DMS53 treated with DMSO at 0.1 percent for 48 hours (cell line): ENCODE data around the gene COL11A1.
A peak's percentile ranks its signal among the peaks of the same experiment; 100 is the strongest.
"Not testable (repeated sequence)": the region's sequence is repeated elsewhere in the genome, so short reads cannot be mapped to it uniquely, and the experiment has no call there.

ENCODE experiments used
- DNase-seq: peaks from one replicate; lab custom pipeline; 2025; ENCODE audit not compliant: unreplicated experiment; lab: John Stamatoyannopoulos, UW

The COL11A1 gene

DNA sequence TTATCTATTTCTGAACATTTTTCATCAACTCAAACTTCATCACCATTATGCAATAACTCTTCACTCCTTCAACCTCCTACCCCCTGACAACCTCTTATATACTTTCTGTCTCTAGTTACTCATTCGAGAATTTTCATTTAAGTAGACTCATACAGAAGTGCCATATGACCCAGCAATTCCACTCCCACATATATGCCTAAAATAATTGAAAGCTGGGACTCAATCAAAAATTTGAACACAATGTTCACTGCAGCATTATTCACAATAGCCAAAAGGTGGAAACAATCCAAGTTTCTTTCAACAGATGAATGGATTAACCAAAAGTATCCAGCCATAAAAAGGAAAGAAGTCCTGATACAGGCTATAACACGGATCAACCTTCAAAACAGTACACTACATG lies 24.1 kb downstream of the COL11A1 start:
- DNase-seq: no peak

DNA sequence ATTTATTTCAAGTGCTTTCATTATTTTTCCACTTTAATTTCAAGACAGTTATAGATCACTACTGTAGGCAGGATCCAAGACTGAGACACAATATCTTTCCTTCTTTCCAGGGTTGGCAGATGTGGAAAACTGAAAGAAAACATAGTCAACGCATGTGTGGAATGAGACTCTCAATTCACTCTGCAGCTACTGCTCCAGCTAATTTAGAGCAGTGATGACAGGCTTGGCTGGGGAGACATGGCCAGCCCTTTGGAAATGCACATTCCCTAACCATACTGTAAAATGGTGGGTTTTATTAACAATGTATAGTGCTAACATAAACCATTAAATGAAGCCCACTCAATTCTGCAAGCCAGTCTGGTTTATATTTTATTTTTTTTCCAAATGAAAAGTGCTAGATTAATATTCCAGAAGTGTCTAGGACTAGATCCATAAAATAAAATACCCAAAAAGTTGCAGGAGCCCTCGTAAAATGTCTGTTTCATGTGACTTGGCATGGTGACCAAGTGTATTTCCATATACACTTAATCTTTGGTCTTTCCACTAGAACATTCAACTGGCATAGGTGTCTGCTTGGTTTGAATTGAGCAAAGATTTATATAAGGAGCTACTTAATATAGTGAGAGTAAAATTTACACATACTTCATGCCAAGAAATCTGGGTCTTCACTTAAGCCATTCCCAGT lies 32.9 kb downstream of the COL11A1 start:
- no peak for DNase-seq

DNA sequence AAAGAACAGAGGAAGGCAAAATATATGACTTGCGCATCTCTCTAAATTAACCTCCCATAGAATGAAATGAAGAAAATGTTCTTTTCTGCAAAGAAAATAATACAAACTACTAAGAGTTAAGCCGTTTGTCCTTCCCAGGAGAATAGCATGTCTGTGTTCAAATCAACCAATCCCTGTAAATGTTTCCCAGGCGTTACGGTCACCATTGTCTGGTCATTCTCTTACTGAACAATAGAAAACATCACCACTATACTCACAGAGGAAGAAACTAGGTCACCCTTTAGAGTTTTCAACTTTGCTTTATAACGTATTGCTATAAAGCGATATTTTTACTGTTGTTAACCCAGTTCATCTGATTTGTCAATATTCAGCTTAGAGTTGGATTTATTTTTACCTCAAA lies 34.1 kb downstream of the COL11A1 start:
- no peak for DNase-seq

DNA sequence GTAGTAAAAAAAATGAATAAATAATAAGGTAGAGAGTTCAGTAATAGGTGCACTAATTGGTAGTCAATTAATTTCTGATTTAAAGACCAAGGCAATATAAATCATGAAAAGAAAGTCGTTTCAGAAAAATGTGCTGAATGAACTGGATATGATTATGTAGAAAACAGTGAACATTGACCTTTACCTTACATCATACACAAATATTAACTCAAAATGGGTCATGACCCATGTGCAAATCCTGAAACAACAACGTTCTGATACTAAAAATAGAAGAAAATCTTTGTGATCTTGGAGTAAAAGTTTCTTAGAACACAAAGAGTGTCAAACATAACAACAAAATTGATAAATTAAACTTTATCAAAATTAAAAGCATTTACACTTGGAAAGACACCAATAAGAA lies 39.1 kb downstream of the COL11A1 start:
- DNase-seq: peak; percentile 17

DNA sequence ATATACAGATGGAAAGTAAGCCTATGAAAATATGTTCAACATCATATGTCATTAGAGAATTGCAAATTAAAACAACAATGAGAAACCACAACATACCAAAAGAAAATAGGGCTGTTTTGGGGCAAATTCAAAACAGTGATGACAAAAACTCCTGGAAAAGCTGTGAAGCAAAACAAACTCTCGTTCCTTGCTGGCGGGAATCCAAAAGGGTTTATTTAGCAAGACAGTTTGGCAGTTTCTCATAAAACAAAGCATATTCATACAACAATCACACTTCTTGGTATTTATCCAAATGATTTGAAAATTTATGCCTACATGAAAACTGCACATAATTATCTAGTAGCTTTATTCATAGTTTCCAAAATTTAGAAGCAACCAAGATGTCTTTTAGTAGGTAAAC lies 44.4 kb downstream of the COL11A1 start:
- no peak for DNase-seq

DNA sequence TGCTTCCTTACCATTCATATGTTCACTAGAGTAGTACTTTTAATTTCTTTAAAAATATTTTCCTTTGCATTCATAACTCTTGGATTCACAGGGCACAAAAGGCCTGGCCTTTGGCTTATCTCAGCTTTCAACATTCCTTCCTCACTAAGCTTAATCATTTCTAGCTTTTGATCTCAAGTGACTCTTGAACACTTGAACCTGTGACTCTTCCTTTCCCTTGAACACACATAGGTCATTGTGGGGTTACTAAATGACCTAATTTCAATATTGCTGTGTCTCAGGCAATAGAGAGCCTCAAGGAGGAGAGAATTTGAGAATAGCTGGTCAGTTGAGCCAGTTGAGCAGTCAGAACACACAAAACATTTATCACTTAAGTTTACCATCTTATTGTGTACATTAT lies 49.9 kb downstream of the COL11A1 start:
- peak; percentile 87 for DNase-seq

DNA sequence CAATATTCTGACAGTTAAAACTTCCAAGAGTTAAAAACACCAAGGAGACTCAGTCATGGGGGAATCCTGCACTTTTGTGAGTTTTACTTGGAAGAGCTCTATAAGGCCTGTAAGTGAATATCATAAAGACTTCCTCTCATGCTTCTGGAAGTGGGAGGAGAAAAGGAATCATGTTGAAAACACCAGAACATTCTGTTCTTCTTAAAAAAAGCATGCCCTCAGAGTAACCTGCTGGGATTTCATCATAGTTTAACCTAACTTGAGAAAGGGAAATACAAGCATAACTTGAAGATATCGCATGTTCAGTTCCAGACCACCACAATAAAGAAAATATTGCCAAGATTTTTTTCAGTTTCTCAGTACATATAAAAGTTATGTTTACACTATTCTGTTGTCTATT lies 51.9 kb downstream of the COL11A1 start:
- no peak for DNase-seq

DNA sequence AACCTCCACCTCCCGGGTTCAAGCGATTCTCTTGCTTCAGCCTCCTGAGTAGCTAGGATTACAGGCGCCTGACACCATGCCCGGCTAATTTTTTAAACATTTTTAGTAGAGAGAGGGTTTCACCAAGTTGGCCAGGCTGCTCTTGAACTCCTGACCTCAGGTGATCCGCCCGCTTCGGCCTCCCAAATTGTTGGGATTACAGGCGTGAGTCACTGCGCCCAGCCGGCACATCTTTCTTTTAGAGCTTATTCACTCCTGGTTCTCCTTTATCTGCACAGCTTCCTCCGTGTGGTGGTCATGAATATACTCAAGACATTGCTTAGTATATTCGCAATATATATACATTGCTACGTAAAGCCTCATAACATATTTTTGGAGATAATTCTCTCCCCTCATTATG lies 80.2 kb downstream of the COL11A1 start:
- not testable (repeated sequence) for DNase-seq

DNA sequence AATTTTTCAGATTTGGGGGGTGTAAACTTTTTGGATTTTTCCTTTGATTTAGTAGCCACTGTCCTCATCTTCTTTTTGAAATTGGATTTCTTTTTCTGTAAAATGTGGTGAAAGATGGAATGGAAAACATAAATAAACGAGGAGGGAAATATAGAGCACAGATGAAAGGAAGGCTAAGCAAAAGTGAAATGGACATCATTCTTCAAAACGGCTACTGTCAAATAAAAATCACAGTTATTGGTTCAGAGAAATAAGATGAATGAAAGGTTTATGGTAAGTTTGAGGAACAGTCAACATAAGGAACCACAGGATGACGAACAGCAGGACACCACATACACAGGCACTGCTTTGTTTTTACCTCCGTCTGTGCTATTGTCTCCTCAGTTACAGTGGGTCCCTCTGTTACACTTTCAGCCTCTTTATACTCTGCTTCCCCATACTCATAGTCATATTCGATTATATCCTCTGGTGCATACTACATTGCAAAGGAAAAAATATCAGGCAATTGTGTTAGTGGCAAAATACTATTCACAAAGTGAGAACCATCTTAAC lies 82.4 kb downstream of the COL11A1 start:
- DNase-seq: no peak

DNA sequence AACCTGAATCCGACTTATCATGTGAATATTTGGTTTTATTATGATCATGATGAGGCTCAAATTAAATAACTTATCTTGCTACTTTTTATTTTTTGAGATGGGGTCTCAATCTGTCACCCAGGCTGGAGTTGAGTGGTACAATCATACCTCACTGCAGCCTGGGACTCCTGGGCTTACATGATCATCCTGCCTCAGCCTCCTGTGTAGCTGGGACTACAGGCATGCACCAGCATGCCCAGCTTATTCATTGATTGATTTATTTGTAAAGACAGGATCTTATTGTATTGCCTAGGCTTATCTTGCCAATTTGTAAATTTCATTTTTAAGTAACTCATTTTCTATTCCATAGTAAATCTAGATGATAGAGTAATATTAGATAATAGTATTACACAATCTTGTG lies 84.3 kb downstream of the COL11A1 start:
- DNase-seq: no peak

DNA sequence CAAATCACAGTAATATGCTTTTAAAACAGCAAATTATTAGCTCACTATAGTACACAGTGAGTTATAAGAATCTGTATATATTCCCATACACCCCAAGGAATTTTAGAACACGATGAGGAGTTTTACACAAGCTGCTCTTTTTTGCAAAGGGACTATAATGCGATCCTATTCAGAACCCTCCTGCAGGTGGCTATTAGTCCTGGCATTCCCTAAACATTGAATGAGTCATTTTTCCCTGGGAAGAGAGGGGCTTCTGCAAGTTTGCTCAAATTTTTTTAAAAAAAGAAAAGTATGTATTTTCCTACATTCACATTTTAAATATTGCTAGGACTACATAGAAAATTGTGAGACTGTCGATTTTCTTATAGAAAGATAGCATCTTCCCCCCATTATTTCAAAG lies 106.3 kb downstream of the COL11A1 start:
- no peak for DNase-seq

DNA sequence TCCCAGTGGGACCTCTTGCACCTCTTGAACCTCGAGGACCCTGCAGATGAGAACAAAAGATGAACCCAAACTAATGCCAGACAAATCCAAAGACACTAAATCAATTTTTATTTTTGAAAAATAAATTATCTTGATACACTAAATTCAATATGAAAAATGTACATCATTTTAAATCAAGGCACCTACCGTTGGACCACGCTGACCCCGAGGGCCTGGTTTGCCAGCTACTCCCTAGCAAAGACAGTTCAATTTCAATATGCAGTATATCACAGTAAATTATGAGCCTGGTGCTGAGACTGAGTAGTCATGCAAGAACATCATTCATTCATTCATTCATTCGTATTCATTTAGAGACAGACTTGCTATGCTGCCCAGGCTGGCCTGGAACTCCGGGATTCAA lies 129.4 kb downstream of the COL11A1 start:
- no peak for DNase-seq

DNA sequence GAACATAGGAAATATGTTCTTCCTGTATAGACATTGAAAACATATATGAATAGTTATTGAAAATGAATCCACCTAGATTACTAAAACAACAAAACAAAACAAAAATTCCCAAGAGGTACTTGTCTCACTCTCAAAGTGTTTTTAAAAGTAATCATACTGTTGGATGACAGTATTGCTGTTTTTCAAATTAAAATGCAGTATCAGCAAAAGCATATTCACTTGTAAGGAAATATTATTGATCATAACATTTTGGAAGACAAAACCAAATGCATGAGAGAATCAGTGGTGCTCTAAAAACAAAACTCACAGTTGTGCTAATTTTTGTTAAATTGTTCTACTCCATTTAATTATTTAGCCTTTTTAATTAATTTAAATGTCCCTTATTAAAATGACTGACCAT lies 131.0 kb downstream of the COL11A1 start:
- DNase-seq: no peak

DNA sequence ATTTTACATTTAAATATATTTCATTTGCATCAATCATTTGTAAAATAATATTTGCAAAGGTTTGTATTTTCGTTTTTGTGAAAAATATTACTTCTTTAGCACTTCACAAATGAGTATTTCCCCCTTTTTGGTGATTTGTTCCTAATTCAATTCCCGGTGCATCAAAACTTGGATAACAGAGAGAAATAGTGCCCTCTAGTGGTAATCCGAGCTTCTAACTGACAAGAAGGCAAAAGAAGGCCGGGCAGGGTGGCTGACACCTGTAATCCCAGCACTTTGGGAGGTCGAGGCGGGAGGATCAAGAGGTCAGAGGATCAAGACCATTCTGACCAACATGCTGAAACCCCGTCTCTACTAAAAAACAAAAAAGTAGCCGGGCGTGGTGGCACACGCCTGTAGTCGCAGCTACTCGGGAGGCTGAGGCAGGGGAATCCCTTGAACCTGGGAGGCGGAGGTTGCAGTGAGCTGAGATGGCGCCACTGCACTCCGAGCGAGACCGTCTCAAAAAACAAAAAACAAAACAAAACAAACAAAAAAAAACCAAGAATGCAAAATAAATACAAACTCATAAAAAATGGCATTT lies 137.7 kb downstream of the COL11A1 start:
- DNase-seq: peak; percentile 86

DNA sequence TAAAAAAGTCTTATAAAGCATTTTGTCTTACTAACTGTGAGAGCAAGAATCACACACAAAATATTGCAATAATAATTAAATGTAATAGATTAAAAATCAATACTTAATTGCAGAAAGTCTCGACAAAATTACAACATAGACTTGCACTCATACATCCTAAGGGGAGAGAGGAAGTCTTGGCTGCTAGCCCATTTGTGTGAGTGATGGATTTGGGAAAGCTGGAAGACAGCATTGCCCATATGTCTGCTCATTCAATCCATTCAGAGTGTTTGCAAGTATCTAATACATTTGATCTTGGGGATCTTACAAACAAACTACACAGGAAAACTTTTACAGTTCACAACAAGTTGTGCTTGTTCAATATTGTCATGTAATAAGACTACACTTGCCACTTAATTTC lies 140.5 kb downstream of the COL11A1 start:
- no peak for DNase-seq

DNA sequence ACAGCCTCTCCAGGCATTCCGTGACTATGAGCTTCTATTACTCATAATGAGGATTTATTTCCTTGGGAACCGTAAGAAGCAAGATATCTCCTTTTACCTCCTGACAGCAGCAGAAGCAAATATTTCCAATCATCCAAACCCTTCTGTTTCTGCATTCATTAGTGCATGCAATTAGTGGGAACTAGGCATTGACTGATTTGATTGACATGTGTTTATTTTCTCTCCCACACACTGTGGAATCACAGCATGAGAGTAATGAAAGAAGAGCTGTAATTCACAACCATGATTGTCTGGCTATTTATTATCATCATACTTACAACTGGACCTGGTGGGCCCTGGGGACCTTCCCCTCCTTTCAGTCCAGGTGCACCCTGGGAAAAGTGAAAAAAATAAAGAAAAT lies 146.8 kb downstream of the COL11A1 start:
- DNase-seq: no peak

DNA sequence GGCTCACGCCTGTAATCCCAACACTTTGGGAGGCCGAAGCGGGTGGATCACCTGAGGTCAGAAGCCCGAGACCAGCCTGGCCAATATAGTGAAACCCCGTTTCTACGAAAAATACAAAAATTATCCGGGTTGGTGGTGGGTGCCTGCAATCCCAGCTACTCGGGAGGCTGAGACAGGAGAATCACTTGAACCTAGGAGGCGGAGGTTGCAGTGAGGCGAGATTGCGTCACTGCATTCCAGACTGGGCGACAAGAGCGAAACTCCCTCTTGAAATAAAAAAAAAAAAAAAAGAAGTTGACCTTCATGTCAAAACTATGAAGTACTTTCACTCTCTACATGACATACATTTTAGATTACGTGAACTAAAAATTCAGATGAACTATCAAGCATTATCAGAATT lies 153.7 kb downstream of the COL11A1 start:
- DNase-seq: no peak

DNA sequence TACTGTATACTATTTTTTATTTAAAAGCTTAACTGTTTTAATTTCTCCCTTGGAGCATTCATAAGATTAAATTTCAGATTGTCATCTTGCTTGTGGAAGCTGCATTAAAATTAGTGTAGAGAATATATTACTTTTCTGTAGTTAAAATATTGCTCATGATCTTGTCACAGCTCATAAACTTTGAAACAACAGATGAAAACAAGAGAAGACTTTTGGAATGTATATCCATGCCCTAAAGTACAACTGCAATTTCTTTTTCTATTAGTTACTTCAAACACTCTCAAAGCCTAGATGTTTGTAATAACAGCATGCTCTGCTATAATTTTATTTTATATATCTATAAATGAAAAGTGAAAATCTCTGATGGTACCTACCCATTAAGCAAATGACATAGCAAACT lies 155.9 kb downstream of the COL11A1 start:
- DNase-seq: no peak

DNA sequence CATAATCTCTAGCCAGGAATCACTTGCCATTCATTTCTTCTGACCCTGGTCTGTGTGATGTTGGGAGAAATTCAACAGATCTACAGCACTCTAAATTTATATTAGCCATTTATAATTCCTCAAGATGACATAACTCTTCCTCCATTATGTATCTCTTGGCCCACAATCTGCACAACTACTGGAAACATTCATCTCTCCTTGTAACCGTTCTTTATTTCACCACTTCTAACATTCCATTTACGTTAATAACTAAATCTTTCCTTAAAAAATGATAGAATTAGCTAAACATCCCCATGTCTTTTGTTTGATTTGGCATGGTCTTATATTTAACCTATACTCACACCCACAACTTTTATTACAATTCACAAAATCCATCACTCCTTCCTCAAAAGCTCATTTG lies 166.0 kb downstream of the COL11A1 start:
- no peak for DNase-seq

DNA sequence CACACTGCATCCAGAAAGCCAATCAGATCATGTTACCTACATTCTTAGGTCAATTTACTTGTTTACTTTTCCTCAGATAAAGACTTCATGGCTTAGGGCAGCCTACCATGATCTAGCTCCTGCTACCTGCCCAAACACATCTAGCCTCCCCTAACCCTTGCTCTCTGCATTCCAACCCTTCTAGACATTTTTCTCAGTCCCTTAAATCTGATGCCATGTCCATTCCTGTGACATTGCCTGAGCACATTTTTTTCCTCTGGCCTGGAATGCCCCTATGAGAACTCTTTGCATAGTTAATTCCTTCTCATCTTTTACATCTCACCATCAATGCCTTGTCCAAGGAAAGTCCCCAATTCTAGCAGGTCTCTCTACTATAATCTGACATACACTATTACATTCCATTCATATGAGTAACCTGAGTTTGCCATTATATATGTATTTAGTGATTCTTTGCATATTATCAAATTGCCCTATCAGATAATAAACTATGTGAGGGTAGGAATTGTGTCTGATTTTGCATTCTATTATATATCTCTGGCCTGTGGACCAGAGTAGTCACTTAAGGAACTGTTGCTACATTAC lies 166.9 kb downstream of the COL11A1 start:
- DNase-seq: peak; percentile 19

DNA sequence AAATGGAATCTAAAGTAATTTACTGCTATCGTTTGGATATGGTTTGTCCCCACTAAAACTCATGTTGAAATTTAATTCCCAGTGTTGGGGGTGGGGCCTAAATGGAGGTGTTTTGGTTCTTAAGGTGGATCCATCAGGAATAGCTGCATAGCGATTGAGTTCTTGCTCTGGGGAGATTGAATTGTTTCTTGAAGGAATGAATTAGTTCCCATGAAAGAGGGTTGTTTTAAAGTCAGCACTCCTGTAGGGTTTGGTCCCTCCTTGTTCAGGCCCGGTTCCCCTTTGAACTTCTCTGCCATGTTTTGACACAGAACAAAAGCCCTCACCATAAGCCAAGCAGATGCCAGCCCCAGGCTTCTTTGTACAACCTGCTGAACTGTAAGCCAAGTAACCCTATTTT lies 170.9 kb downstream of the COL11A1 start:
- DNase-seq: no peak

DNA sequence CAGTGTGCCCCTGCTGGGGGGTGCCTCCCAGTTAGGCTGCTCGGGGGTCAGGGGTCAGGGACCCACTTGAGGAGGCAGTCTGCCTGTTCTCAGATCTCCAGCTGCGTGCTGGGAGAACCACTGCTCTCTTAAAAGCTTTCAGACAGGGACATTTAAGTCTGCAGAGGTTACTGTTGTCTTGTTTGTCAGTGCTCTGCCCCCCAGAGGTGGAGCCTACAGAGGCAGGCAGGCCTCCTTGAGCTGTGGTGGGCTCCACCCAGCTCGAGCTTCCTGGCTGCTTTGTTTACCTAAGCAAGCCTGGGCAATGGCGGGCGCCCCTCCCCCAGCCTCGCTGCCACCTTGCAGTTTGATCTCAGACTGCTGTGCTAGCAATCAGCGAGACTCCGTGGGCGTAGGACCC lies 175.0 kb downstream of the COL11A1 start:
- peak; percentile 45 for DNase-seq

DNA sequence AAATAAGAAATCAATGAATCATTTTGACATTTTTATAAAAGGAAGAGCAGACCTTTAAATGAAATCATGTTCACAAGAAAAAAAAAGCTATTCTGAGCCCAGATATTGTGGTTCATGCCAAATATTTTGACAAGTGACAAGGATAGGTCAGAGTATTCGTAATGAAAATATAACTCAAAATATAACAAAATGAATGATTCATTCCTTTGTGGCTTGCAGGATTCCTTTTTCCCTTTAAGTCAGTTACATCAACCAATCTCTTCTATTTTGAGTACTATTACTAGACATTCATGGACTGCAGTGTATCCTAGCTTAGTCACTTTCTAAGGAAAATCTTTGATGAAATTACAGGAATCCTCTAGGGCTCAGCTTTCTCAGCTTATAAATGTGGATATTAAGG lies 188.7 kb downstream of the COL11A1 start:
- no peak for DNase-seq
